OCI-LY7 (cell line): ENCODE results near the gene FAM174C.

ENCODE experiments used
- EZH2phosphoT487 ChIP-seq: fragments of 200-600 bp; sonication (generic); IDR thresholded peaks from 2 replicates; pipeline ENCODE4 v1.6.1; 2018; ENCODE audit warnings: low read depth, borderline replicate concordance, mild to moderate bottlenecking, mixed run types, antibody characterized with exemption, low read length, moderate library complexity, mixed read lengths
- TF ChIP-seq, protein P1 (sequence below): fragments of 200-600 bp; sonication (generic); conservative IDR thresholded peaks from 2 replicates; pipeline ENCODE4 v1.5.1; 2014; ENCODE audit warnings: mild to moderate bottlenecking, antibody characterized with exemption, low read length, moderate library complexity, mixed read lengths

DNA sequence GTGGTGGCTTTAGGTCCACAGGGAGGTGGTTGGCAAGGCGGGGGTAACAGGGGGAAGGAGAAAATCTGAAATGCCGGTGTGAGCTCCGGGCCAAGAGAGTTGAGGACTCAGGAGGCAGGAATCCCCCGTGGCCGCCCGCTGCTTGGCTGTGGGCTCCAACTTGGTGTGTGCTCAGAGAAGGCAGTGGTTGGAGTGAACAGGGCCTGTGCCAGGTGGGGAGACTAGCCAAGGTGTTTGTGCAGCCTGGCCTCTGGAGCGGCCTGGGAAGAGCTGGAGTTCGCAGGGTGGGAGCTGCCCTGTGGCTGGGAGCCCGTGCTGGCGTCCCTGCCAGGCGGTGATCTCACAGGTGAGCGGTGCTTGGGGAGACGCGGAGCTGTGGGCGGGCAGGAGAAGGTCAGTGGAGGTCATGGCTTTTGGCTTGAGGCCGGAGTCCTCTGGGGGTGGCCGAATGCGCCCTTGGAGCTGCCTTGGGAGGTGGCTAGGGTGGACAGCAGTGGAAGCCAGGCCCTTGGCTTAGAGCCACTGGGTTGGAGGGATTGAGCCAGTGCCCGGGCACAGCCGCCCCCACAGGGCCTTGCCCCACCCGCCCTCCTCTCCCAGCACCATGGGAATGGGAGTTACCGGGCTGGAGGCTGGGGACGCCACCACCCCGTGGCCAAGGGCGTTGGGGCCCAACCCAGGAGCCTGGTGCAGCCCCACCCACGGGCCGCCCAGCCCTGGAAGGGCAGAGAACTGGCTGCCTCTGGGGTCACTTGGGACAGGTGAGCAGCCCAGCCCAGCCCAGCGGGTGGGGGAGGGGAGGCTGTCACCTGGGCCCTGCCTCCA, 13.3 kb upstream of the FAM174C start:
- TF ChIP-seq, protein P1, sequence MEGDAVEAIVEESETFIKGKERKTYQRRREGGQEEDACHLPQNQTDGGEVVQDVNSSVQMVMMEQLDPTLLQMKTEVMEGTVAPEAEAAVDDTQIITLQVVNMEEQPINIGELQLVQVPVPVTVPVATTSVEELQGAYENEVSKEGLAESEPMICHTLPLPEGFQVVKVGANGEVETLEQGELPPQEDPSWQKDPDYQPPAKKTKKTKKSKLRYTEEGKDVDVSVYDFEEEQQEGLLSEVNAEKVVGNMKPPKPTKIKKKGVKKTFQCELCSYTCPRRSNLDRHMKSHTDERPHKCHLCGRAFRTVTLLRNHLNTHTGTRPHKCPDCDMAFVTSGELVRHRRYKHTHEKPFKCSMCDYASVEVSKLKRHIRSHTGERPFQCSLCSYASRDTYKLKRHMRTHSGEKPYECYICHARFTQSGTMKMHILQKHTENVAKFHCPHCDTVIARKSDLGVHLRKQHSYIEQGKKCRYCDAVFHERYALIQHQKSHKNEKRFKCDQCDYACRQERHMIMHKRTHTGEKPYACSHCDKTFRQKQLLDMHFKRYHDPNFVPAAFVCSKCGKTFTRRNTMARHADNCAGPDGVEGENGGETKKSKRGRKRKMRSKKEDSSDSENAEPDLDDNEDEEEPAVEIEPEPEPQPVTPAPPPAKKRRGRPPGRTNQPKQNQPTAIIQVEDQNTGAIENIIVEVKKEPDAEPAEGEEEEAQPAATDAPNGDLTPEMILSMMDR, result no peak; the same call in 1 of the 2 replicates
- TF ChIP-seq EZH2phosphoT487, result no peak
